H9 (cell line): ENCODE data around the gene SH3TC1. TPM values are rescaled to one million over a fixed set of nuclear protein-coding genes. Genes with fewer than 3 reads are reported as not detected.

Source experiments
- DNase-seq: peaks from one replicate; pipeline ENCODE4 v3.0.0-alpha.2; 2017
- H2AFZ ChIP-seq: one replicate; pipeline ENCODE4 v1.6.1; 2013; ENCODE audit warnings: mild to moderate bottlenecking, low read length, control low read depth, moderate library complexity
- H2AK5ac ChIP-seq: 2 replicates; pipeline ENCODE4 v1.6.1; 2013; ENCODE audit warnings: low read length, control low read depth, mixed read lengths; ENCODE audit not compliant: insufficient read length
- H2BK120ac ChIP-seq: one replicate; pipeline ENCODE4 v1.6.1; 2013; ENCODE audit warnings: low read depth, mild to moderate bottlenecking, low read length, control low read depth, inconsistent platforms; ENCODE audit not compliant: poor library complexity, severe bottlenecking
- H2BK12ac ChIP-seq: 2 replicates; pipeline ENCODE4 v1.6.1; 2013; ENCODE audit warnings: low read length, control low read depth, mixed read lengths, low read depth; ENCODE audit not compliant: insufficient read length
- H2BK15ac ChIP-seq: 2 replicates; pipeline ENCODE4 v1.6.1; 2013; ENCODE audit warnings: low read depth, low read length, control low read depth
- H2BK20ac ChIP-seq: one replicate; pipeline ENCODE4 v1.6.1; 2013; ENCODE audit warnings: low read depth, mild to moderate bottlenecking, low read length, control low read depth, inconsistent platforms; ENCODE audit not compliant: poor library complexity, severe bottlenecking
- H2BK5ac ChIP-seq: 2 replicates; pipeline ENCODE4 v1.6.1; 2013; ENCODE audit warnings: low read length, control low read depth, mixed read lengths; ENCODE audit not compliant: insufficient read length
- H3K14ac ChIP-seq: 2 replicates; pipeline ENCODE4 v1.6.1; 2013; ENCODE audit warnings: low read length, control low read depth; ENCODE audit not compliant: insufficient read depth
- H3K18ac ChIP-seq: 2 replicates; pipeline ENCODE4 v1.6.1; 2013; ENCODE audit warnings: low read depth, mild to moderate bottlenecking, mixed read lengths, low read length, control low read depth; ENCODE audit not compliant: insufficient read length
- H3K23ac ChIP-seq: 2 replicates; pipeline ENCODE4 v1.6.1; 2013; ENCODE audit warnings: low read length, control low read depth, mixed read lengths, low read depth; ENCODE audit not compliant: insufficient read length
- H3K23me2 ChIP-seq: 2 replicates; pipeline ENCODE4 v1.6.1; 2013; ENCODE audit warnings: low read depth, mild to moderate bottlenecking, mixed read lengths, low read length, control low read depth; ENCODE audit not compliant: insufficient read length, poor library complexity, severe bottlenecking
- H3K27ac ChIP-seq: 2 replicates; pipeline ENCODE4 v1.5.1; 2013; ENCODE audit warnings: low read length, control low read depth, mixed read lengths, low read depth; ENCODE audit not compliant: insufficient read length
- H3K27me3 ChIP-seq: 2 replicates; pipeline ENCODE4 v1.6.1; 2013; ENCODE audit warnings: low read length, control low read depth, inconsistent platforms; ENCODE audit not compliant: insufficient read depth
- H3K4ac ChIP-seq: 2 replicates; pipeline ENCODE4 v1.6.1; 2013; ENCODE audit warnings: low read depth, mild to moderate bottlenecking, control low read depth, inconsistent platforms, low read length, moderate library complexity
- H3K4me1 ChIP-seq: 2 replicates; pipeline ENCODE4 v1.6.1; 2013; ENCODE audit warnings: low read length, control low read depth, inconsistent platforms; ENCODE audit not compliant: insufficient read depth
- H3K4me2 ChIP-seq: 2 replicates; pipeline ENCODE4 v1.6.1; 2013; ENCODE audit warnings: low read length, control low read depth, mixed read lengths; ENCODE audit not compliant: insufficient read length, insufficient read depth
- H3K56ac ChIP-seq: 2 replicates; pipeline ENCODE4 v1.6.1; 2013; ENCODE audit warnings: low read depth, mild to moderate bottlenecking, mixed read lengths, low read length, control low read depth; ENCODE audit not compliant: insufficient read length
- H3K79me1 ChIP-seq: 2 replicates; pipeline ENCODE4 v1.6.1; 2013; ENCODE audit warnings: low read depth, mild to moderate bottlenecking, moderate library complexity, low read length, control low read depth, inconsistent platforms; ENCODE audit not compliant: insufficient read depth, poor library complexity, severe bottlenecking
- H3K79me2 ChIP-seq: 2 replicates; pipeline ENCODE4 v1.6.1; 2013; ENCODE audit warnings: low read length, control low read depth, inconsistent platforms; ENCODE audit not compliant: insufficient read depth
- H3K9ac ChIP-seq: 2 replicates; pipeline ENCODE4 v1.6.1; 2013; ENCODE audit warnings: low read length, control low read depth, mixed read lengths; ENCODE audit not compliant: insufficient read length; ENCODE audit errors: extremely low read depth
- H3K9me3 ChIP-seq: one replicate; pipeline ENCODE4 v1.6.1; 2013; ENCODE audit warnings: low read depth, low read length, inconsistent platforms; ENCODE audit not compliant: control insufficient read depth
- H3T11ph ChIP-seq: one replicate; pipeline ENCODE4 v1.6.1; 2013; ENCODE audit warnings: mild to moderate bottlenecking, low read length, control low read depth, inconsistent platforms
- H4K20me1 ChIP-seq: one replicate; pipeline ENCODE4 v1.6.1; 2013; ENCODE audit not compliant: control insufficient read depth, insufficient read length, insufficient read depth
- H4K5ac ChIP-seq: 2 replicates; pipeline ENCODE4 v1.6.1; 2013; ENCODE audit warnings: low read depth, mild to moderate bottlenecking, mixed read lengths, low read length, control low read depth; ENCODE audit not compliant: insufficient read length
- H4K8ac ChIP-seq: replicated peaks from 2 replicates; pipeline ENCODE4 v1.6.1; 2013; ENCODE audit warnings: low read length, control low read depth, mixed read lengths, low read depth; ENCODE audit not compliant: insufficient read length
- H4K91ac ChIP-seq: 2 replicates; pipeline ENCODE4 v1.6.1; 2013; ENCODE audit warnings: low read depth, mild to moderate bottlenecking, moderate library complexity, mixed read lengths, low read length, control low read depth; ENCODE audit not compliant: insufficient read length
- H3K27ac Mint-ChIP-seq, 3 experiments: 2 replicates in 2 of 3; 3 replicates in 1 of 3; pipeline ENCODE4 v1.8.0; 2020 to 2021; ENCODE audit warnings: mixed read lengths in 3 of 3, mild to moderate bottlenecking in 1 of 3, moderate library complexity in 1 of 3
- H3K27me3 Mint-ChIP-seq: 2 replicates; pipeline ENCODE4 v1.8.0; 2021; ENCODE audit warnings: low read depth, mild to moderate bottlenecking, moderate library complexity, mixed read lengths
- H3K36me3 Mint-ChIP-seq, 3 experiments: 2 replicates in 2 of 3; 3 replicates in 1 of 3; pipeline ENCODE4 v1.8.0; 2020 to 2021; ENCODE audit warnings: low read depth in 3 of 3, mixed read lengths in 3 of 3; ENCODE audit not compliant: insufficient read depth in 1 of 3
- H3K4me1 Mint-ChIP-seq, 2 experiments: 2 replicates each; pipeline ENCODE4 v1.8.0; 2020; ENCODE audit warnings: mixed read lengths in 2 of 2
- H3K4me3 Mint-ChIP-seq, 2 experiments: 2 replicates in 1 of 2; 3 replicates in 1 of 2; pipeline ENCODE4 v1.8.0; 2020 to 2021; ENCODE audit warnings: mild to moderate bottlenecking in 2 of 2, mixed read lengths in 2 of 2, moderate library complexity in 1 of 2
- H3K9me3 Mint-ChIP-seq, 2 experiments: 2 replicates in 1 of 2; 3 replicates in 1 of 2; pipeline ENCODE4 v1.8.0; 2020; ENCODE audit warnings: mild to moderate bottlenecking in 2 of 2, mixed read lengths in 2 of 2, moderate library complexity in 1 of 2
- CTCF ChIP-seq: fragments of 200-600 bp; sonication (generic); conservative IDR thresholded peaks from 3 replicates; pipeline ENCODE4 v1.8.0; 2021; ENCODE audit warnings: antibody characterized with exemption, mild to moderate bottlenecking
- WGBS: extraction: QIAGEN DNeasy Blood & Tissue Kit; methylation state at CpG from one replicate; pipeline ENCODE4 v1.1.7; 2013; ENCODE audit warnings: missing lambda C conversion rate, low lambda C conversion rate, mixed read lengths; ENCODE audit not compliant: insufficient read length; ENCODE audit errors: extremely low coverage; 5-methylcytosine and 5-hydroxymethylcytosine counted together
- total RNA-seq: library from RNA; stranded (reverse); gene quantifications from 2 replicates; pipeline ENCODE4 v1.2.1, GENCODE V29; 2021

SH3TC1 gene
- total RNA-seq, 1 experiment from 2014 or later, result 0.74 TPM

GRCh38 chr4:8212622-8213021, 13.5 kb downstream of the SH3TC1 start:
- Histone ChIP-seq H3K23ac (no peak overlapping the region), H4K5ac (no peak overlapping the region), H3K4ac (no peak overlapping the region), H3K9ac (no peak overlapping the region), H3K23me2 (no peaks in the 10 kb centered on the region), H2BK120ac (no peak overlapping the region), H3K4me1 (no peaks in the 10 kb centered on the region; the same call in 1 of the 2 replicates), H3T11ph (no peak overlapping the region), H3K27ac (no peak overlapping the region), H2BK15ac (no peak overlapping the region), H2BK5ac (no peak overlapping the region), H3K79me1 (no peaks in the 10 kb centered on the region), H3K9me3 (no peaks in the 10 kb centered on the region), H4K20me1 (no peaks in the 10 kb centered on the region), H4K91ac (no peak overlapping the region), H3K18ac (no peak overlapping the region), H2AK5ac (no peak overlapping the region), H4K8ac (no peak overlapping the region), H2BK20ac (no peak overlapping the region), H2AFZ (no peak overlapping the region), H3K14ac (no peak overlapping the region), H3K79me2 (no peaks in the 10 kb centered on the region), H3K4me2 (no peak overlapping the region), H3K27me3 (no peaks in the 10 kb centered on the region), H3K56ac (no peak overlapping the region), H2BK12ac (no peak overlapping the region)
- no peak overlapping the region for H3K27ac Mint-ChIP-seq
- H3K36me3 Mint-ChIP-seq, result no peaks in the 10 kb centered on the region
- no peak for TF ChIP-seq CTCF
- peaks cover 20 to 28% of the 10 kb centered on the region in 2 experiments for H3K4me1 Mint-ChIP-seq
- H3K9me3 Mint-ChIP-seq, result no peaks in the 10 kb centered on the region
- H3K27me3 Mint-ChIP-seq, result peaks cover 2% of the 10 kb centered on the region; the same call in 1 of the 2 replicates
- H3K4me3 Mint-ChIP-seq, result no peak overlapping the region
- WGBS, result no CpG with 5 or more reads among the region's 12 CpGs
- DNase-seq, result no peak
